IMR-90 (cell line): Measurements from ENCODE around the gene PIEZO1. TPM values are rescaled to one million over a fixed set of nuclear protein-coding genes. Genes with fewer than 3 reads are reported as not detected.
A peak's percentile ranks its signal among the peaks of the same experiment; 100 is the strongest.

Source experiments
- ATAC-seq: fragments of 200-7000 bp; cut with Tn5 transposase; 2 replicates; pipeline ENCODE4 v1.9.1; 2020; ENCODE audit warnings: low read depth, mild to moderate bottlenecking, moderate library complexity
- BruUV-seq: library from RNA; stranded (reverse); fragments of 400-500 nt; replicated peaks from 2 replicates; lab custom pipeline; 2021; lab: Mats Ljungman, UMichigan
- CTCF ChIA-PET: fragments of 300-600 bp; formaldehyde crosslinking; extraction: SDS; loops from one replicate; lab custom pipeline; 2021; ENCODE audit warnings: antibody characterized with exemption; lab: Yijun Ruan, JAX
- POLR2A ChIA-PET: fragments of 300-600 bp; sonication (Branson Sonifier 250); formaldehyde crosslinking; loops from one replicate; lab custom pipeline; 2022; ENCODE audit warnings: antibody characterized with exemption; ENCODE audit not compliant: unreplicated experiment; lab: Charles Lee
- DNase-seq: peaks from one replicate; pipeline ENCODE4 v3.0.0; 2013
- H2AFZ ChIP-seq: replicated peaks from 2 replicates; pipeline ENCODE3; 2013; ENCODE audit warnings: low read length, mild to moderate bottlenecking; ENCODE audit not compliant: poor library complexity
- H2AK5ac ChIP-seq: 2 replicates; pipeline ENCODE4 v1.6.1; 2013; ENCODE audit warnings: low read depth, low read length, inconsistent platforms
- H2AK9ac ChIP-seq: replicated peaks from 2 replicates; pipeline ENCODE3; 2013; ENCODE audit warnings: mild to moderate bottlenecking, low read depth, low read length, moderate library complexity; ENCODE audit not compliant: poor library complexity
- H2BK120ac ChIP-seq: 2 replicates; pipeline ENCODE4 v1.6.1; 2013; ENCODE audit warnings: low read depth, low read length, inconsistent platforms
- H2BK15ac ChIP-seq: 3 replicates; pipeline ENCODE4 v1.6.1; 2013; ENCODE audit warnings: low read depth, low read length, inconsistent platforms
- H2BK20ac ChIP-seq: 2 replicates; pipeline ENCODE4 v1.6.1; 2013; ENCODE audit warnings: low read depth, mild to moderate bottlenecking, inconsistent platforms, low read length, moderate library complexity
- H2BK5ac ChIP-seq: 2 replicates; pipeline ENCODE4 v1.6.1; 2013; ENCODE audit warnings: mild to moderate bottlenecking, low read depth, low read length, inconsistent platforms; ENCODE audit not compliant: poor library complexity, severe bottlenecking
- H3K14ac ChIP-seq: replicated peaks from 2 replicates; pipeline ENCODE4 v1.6.1; 2013; ENCODE audit warnings: low read depth, low read length, inconsistent platforms
- H3K18ac ChIP-seq: 2 replicates; pipeline ENCODE4 v1.6.1; 2013; ENCODE audit warnings: low read depth, low read length, control low read depth
- H3K23ac ChIP-seq: 2 replicates; pipeline ENCODE4 v1.6.1; 2013; ENCODE audit warnings: low read depth, low read length, inconsistent platforms
- H3K27ac ChIP-seq: 2 replicates; pipeline ENCODE4 v1.5.1; 2013; ENCODE audit warnings: mild to moderate bottlenecking, control low read depth, low read length; ENCODE audit not compliant: insufficient read depth
- H3K27me3 ChIP-seq: 2 replicates; pipeline ENCODE4 v1.6.1; 2013; ENCODE audit warnings: low read length; ENCODE audit not compliant: control insufficient read depth, insufficient read depth
- H3K36me3 ChIP-seq: 2 replicates; pipeline ENCODE4 v1.6.1; 2013; ENCODE audit warnings: low read length, mixed read lengths; ENCODE audit not compliant: control insufficient read depth, insufficient read depth
- H3K4ac ChIP-seq: 2 replicates; pipeline ENCODE4 v1.6.1; 2013; ENCODE audit warnings: low read depth, low read length, inconsistent platforms
- H3K4me1 ChIP-seq: 2 replicates; pipeline ENCODE4 v1.6.1; 2013; ENCODE audit warnings: low read length, mixed read lengths; ENCODE audit not compliant: control insufficient read depth, insufficient read depth
- H3K4me2 ChIP-seq: 2 replicates; pipeline ENCODE4 v1.6.1; 2013; ENCODE audit warnings: low read depth, mild to moderate bottlenecking, control low read depth, low read length, moderate library complexity
- H3K4me3 ChIP-seq: 2 replicates; pipeline ENCODE4 v1.5.1; 2013; ENCODE audit warnings: low read depth, mild to moderate bottlenecking, control low read depth, low read length, moderate library complexity; ENCODE audit not compliant: insufficient read depth
- H3K56ac ChIP-seq: 2 replicates; pipeline ENCODE4 v1.6.1; 2013; ENCODE audit warnings: low read length, inconsistent platforms; ENCODE audit not compliant: insufficient read depth; ENCODE audit errors: extremely low read depth
- H3K79me1 ChIP-seq, 2 experiments: 2 replicates each; pipeline ENCODE4 v1.6.1; 2013; ENCODE audit warnings: low read length in 2 of 2, inconsistent platforms in 1 of 2, low read depth in 1 of 2
- H3K9ac ChIP-seq: 2 replicates; pipeline ENCODE4 v1.6.1; 2013; ENCODE audit warnings: low read depth, low read length, control low read depth
- H3K9me1 ChIP-seq: 2 replicates; pipeline ENCODE4 v1.6.1; 2013; ENCODE audit warnings: low read length, inconsistent platforms; ENCODE audit not compliant: insufficient read depth
- H3K9me3 ChIP-seq: 2 replicates; pipeline ENCODE4 v1.6.1; 2013; ENCODE audit warnings: low read length; ENCODE audit not compliant: control insufficient read depth, insufficient read depth
- H4K20me1 ChIP-seq: 2 replicates; pipeline ENCODE4 v1.6.1; 2013; ENCODE audit warnings: low read length, inconsistent platforms; ENCODE audit not compliant: insufficient read depth
- H4K5ac ChIP-seq: 2 replicates; pipeline ENCODE4 v1.6.1; 2013; ENCODE audit warnings: mild to moderate bottlenecking, low read depth, low read length, control low read depth
- H4K8ac ChIP-seq, 2 experiments: 2 replicates each; pipeline ENCODE4 v1.6.1; 2013; ENCODE audit warnings: low read depth in 2 of 2, low read length in 2 of 2, control low read depth in 1 of 2, inconsistent platforms in 1 of 2
- H4K91ac ChIP-seq: 2 replicates; pipeline ENCODE4 v1.6.1; 2013; ENCODE audit warnings: low read depth, low read length, inconsistent platforms; ENCODE audit not compliant: insufficient read depth
- CTCF ChIP-seq: conservative IDR thresholded peaks from 2 replicates; pipeline ENCODE4 v1.5.1; 2012; ENCODE audit warnings: mild to moderate bottlenecking, low read depth, low read length, improper control_type of control experiment
- FOS ChIP-seq: fragments of 150-350 bp; IDR thresholded peaks from 2 replicates; pipeline ENCODE4 v1.6.1; 2016; ENCODE audit warnings: low read depth, low read length
- MAFK ChIP-seq: IDR thresholded peaks from 2 replicates; pipeline ENCODE4 v1.6.1; 2012; ENCODE audit warnings: low read depth, low read length, improper control_type of control experiment
- MAZ ChIP-seq: IDR thresholded peaks from 2 replicates; pipeline ENCODE4 v1.6.1; 2012; ENCODE audit warnings: low read depth, mild to moderate bottlenecking, low read length, improper control_type of control experiment, moderate library complexity, borderline replicate concordance
- NFE2L2 ChIP-seq: fragments of 150-350 bp; IDR thresholded peaks from 2 replicates; pipeline ENCODE4 v1.6.1; 2016; ENCODE audit warnings: low read depth, mild to moderate bottlenecking, low read length
- POLR2A ChIP-seq: IDR thresholded peaks from 2 replicates; pipeline ENCODE4 v1.6.1; 2012; ENCODE audit warnings: mild to moderate bottlenecking, low read depth, low read length
- RAD21 ChIP-seq: IDR thresholded peaks from 2 replicates; pipeline ENCODE4 v1.6.1; 2012; ENCODE audit warnings: low read length, improper control_type of control experiment
- WGBS, 2 experiments: methylation state at CpG; one replicate each; pipeline versions ENCODE4 v1.1.5 to v1.1.7; 2013; ENCODE audit warnings: missing lambda C conversion rate in 2 of 2; ENCODE audit not compliant: insufficient read length in 1 of 2; ENCODE audit errors: extremely low coverage in 2 of 2; 5-methylcytosine and 5-hydroxymethylcytosine counted together
- dilution Hi-C: fragments of 300-500 bp; cut with HindIII; formaldehyde crosslinking; loops from one replicate; pipeline ENCODE4 v1.14.3; 2018; ENCODE audit warnings: low sequenced_read_pairs; ENCODE audit not compliant: unreplicated experiment
- in situ Hi-C: fragments of 300-500 bp; cut with MboI; formaldehyde crosslinking; loops from 3 replicates; pipeline ENCODE4 v1.14.3; 2019; ENCODE audit warnings: low sequenced_read_pairs, inconsistent platforms, mixed read lengths
- intact Hi-C: fragments of 100-400 bp; cut with micrococcal nuclease; formaldehyde crosslinking; loops from 2 replicates; pipeline ENCODE4 v1.10.0; 2022
- polyA plus RNA-seq, 3 experiments: library from polyadenylated mRNA; depleted of rRNA; stranded (reverse); fragments of >200 nt; gene quantifications; 2 replicates each; pipeline ENCODE4 v1.2.3, GENCODE V29; 2012; ENCODE audit warnings: low replicate concordance in 1 of 3
- total RNA-seq: library from RNA; depleted of rRNA; stranded (reverse); fragments of >200 nt; gene quantifications from 2 replicates; pipeline ENCODE4 v1.2.3, GENCODE V29; 2012

PIEZO1 gene
- total and polyA plus RNA-seq, 2 of the 4 experiments (the other 2 are of a cell fraction) = 36.2 to 372 TPM

- Histone ChIP-seq H4K91ac (no peak overlapping the region), H3K4me1 (no peaks in the 10 kb centered on the region), H3K36me3 (peaks cover 8% of the 10 kb centered on the region; the same call in 1 of the 2 replicates), H4K20me1 (no peaks in the 10 kb centered on the region), H2BK15ac (no peak overlapping the region), H4K8ac (no peak overlapping the region), H3K4me2 (no peak overlapping the region), H3K56ac (no peak overlapping the region), H3K18ac (no peak overlapping the region), H3K79me1 (no peaks in the 10 kb centered on the region), H3K9me1 (no peaks in the 10 kb centered on the region), H2BK5ac (no peak overlapping the region), H3K4ac (no peak overlapping the region), H2AK5ac (no peak overlapping the region), H2BK20ac (no peak overlapping the region), H3K23ac (no peak overlapping the region), H3K14ac (no peak overlapping the region), H3K27me3 (no peaks in the 10 kb centered on the region), H4K5ac (no peak overlapping the region), H3K9me3 (no peaks in the 10 kb centered on the region), H2AK9ac (no peak overlapping the region), H3K27ac (no peak overlapping the region), H3K9ac (no peak overlapping the region), H3K4me3 (no peak overlapping the region), H2AFZ (no peak overlapping the region), H2BK120ac (no peak overlapping the region)
- in situ Hi-C loops (no loop called here), dilution Hi-C loops (no loop called here), intact Hi-C loops (no loop called here)
- no peak for TF ChIP-seq POLR2A
- peak; percentile 26; the same call in 1 of the 2 replicates for TF ChIP-seq CTCF
- TF ChIP-seq NFE2L2 = no peak
- no peak for TF ChIP-seq MAFK
- TF ChIP-seq FOS = no peak
- peak; percentile 25; the same call in 1 of the 2 replicates for TF ChIP-seq RAD21
- no peak for TF ChIP-seq MAZ
- WGBS, 2 experiments = 44% methylated on average over 5 of the region's 11 CpGs; no CpG with 5 or more reads in 1 of the 2 experiments
- DNase-seq (no peak), ATAC-seq (no peak)
- ChIA-PET POLR2A (no interaction called here), CTCF (interaction anchor here (1.4 kb wide), 1 partner anchor 10 kb away, joined by 4 read pairs; the partner anchor contains the start of gene MVD)
- BruUV-seq = no TSS peak
Observed at GRCh38 chr16:88672776-88673175, 112.2 kb downstream of the PIEZO1 start.
